Neural cell (in vitro differentiated cells): ENCODE measurements around the gene ROBO1. TPM values are rescaled to one million over a fixed set of nuclear protein-coding genes. Genes with fewer than 3 reads are reported as not detected.

Experiments
- H2AFZ ChIP-seq: fragments of 200-600, 300-800 bp; sonication (generic), shearing (Covaris generic); 2 replicates; pipeline ENCODE4 v1.6.0; 2014; ENCODE audit warnings: low read depth, mild to moderate bottlenecking, antibody characterized with exemption, low read length, moderate library complexity
- H3F3A ChIP-seq: fragments of 200-600 bp; shearing (Covaris generic); 2 replicates; pipeline ENCODE4 v1.6.1; 2016; ENCODE audit warnings: mild to moderate bottlenecking, moderate library complexity, mixed read lengths, antibody characterized with exemption, low read length; ENCODE audit not compliant: insufficient read depth, poor library complexity, severe bottlenecking
- H3K27ac ChIP-seq: fragments of 200-600, 300-800 bp; sonication (generic), shearing (Covaris generic); 2 replicates; pipeline ENCODE4 v1.5.1; 2014; ENCODE audit warnings: mild to moderate bottlenecking, low read length, moderate library complexity
- H3K27me3 ChIP-seq: fragments of 300-800, 200-600 bp; sonication (generic), shearing (Covaris generic); 2 replicates; pipeline ENCODE4 v1.6.0; 2014; ENCODE audit warnings: mild to moderate bottlenecking, low read depth, low read length, moderate library complexity; ENCODE audit not compliant: insufficient read depth
- H3K36me3 ChIP-seq: fragments of 300-800, 200-600 bp; sonication (generic), shearing (Covaris generic); 2 replicates; pipeline ENCODE4 v1.5.1; 2014; ENCODE audit warnings: mild to moderate bottlenecking, antibody characterized with exemption, low read length, moderate library complexity; ENCODE audit not compliant: insufficient read depth
- H3K4me2 ChIP-seq: fragments of 300-800, 200-600 bp; sonication (generic), shearing (Covaris generic); 2 replicates; pipeline ENCODE4 v1.6.0; 2014; ENCODE audit warnings: mild to moderate bottlenecking, low read length
- H3K4me3 ChIP-seq: fragments of 300-800, 200-600 bp; sonication (generic), shearing (Covaris generic); 2 replicates; pipeline ENCODE4 v1.5.1; 2014; ENCODE audit warnings: mild to moderate bottlenecking, low read length, moderate library complexity
- H3K79me2 ChIP-seq: fragments of 200-600 bp; shearing (Covaris generic); replicated peaks from 2 replicates; pipeline ENCODE4 v1.6.0; 2014; ENCODE audit warnings: mild to moderate bottlenecking, low read length, moderate library complexity; ENCODE audit not compliant: insufficient read depth
- H3K9ac ChIP-seq: fragments of 300-800, 200-600 bp; sonication (generic), shearing (Covaris generic); 2 replicates; pipeline ENCODE4 v1.6.1; 2016; ENCODE audit warnings: mild to moderate bottlenecking, low read length, mixed read lengths
- H3K9me2 ChIP-seq: fragments of 200-600 bp; shearing (Covaris generic); 2 replicates; pipeline ENCODE4 v1.6.1; 2016; ENCODE audit warnings: mild to moderate bottlenecking, low read length, mixed read lengths; ENCODE audit not compliant: insufficient read depth
- H3K9me3 ChIP-seq: fragments of 200-600, 300-800 bp; sonication (generic), shearing (Covaris generic); 2 replicates; pipeline ENCODE4 v1.6.1; 2016; ENCODE audit warnings: mild to moderate bottlenecking, mixed run types, low read length, moderate library complexity, mixed read lengths
- H4K20me1 ChIP-seq: fragments of 200-600 bp; shearing (Covaris generic); 2 replicates; pipeline ENCODE4 v1.6.1; 2016; ENCODE audit warnings: mild to moderate bottlenecking, mixed run types; ENCODE audit not compliant: insufficient read depth
- CTCF ChIP-seq: fragments of 450-650 bp; IDR thresholded peaks from 2 replicates; pipeline ENCODE4 v1.5.1; 2014; ENCODE audit warnings: antibody characterized with exemption, mild to moderate bottlenecking, moderate library complexity; ENCODE audit not compliant: poor library complexity, severe bottlenecking
- EP300 ChIP-seq: fragments of 450-650 bp; conservative IDR thresholded peaks from 2 replicates; pipeline ENCODE4 v1.6.1; 2014; ENCODE audit warnings: antibody characterized with exemption, mild to moderate bottlenecking, moderate library complexity; ENCODE audit not compliant: poor library complexity, severe bottlenecking
- EZH2 ChIP-seq: fragments of 200-600, 300-800 bp; shearing (Covaris generic), sonication (generic); IDR thresholded peaks from 2 replicates; pipeline ENCODE4 v1.6.1; 2014; ENCODE audit warnings: antibody characterized with exemption, low read length, borderline replicate concordance, mild to moderate bottlenecking; ENCODE audit not compliant: insufficient read depth, poor library complexity, severe bottlenecking
- MXI1 ChIP-seq: fragments of 450-650 bp; conservative IDR thresholded peaks from 2 replicates; pipeline ENCODE4 v1.6.1; 2014; ENCODE audit warnings: antibody characterized with exemption, mild to moderate bottlenecking; ENCODE audit not compliant: poor library complexity, severe bottlenecking
- POLR2AphosphoS5 ChIP-seq: IDR thresholded peaks from 2 replicates; pipeline ENCODE4 v1.6.1; 2012
- RAD21 ChIP-seq: fragments of 450-650 bp; conservative IDR thresholded peaks from 2 replicates; pipeline ENCODE4 v1.6.1; 2014; ENCODE audit warnings: antibody characterized with exemption, mild to moderate bottlenecking, moderate library complexity
- REST ChIP-seq: IDR thresholded peaks from 2 replicates; pipeline ENCODE4 v1.6.1; 2012; ENCODE audit warnings: borderline replicate concordance
- SMC3 ChIP-seq: fragments of 450-650 bp; conservative IDR thresholded peaks from 2 replicates; pipeline ENCODE4 v1.6.1; 2014; ENCODE audit warnings: antibody characterized with exemption, mild to moderate bottlenecking, moderate library complexity; ENCODE audit not compliant: poor library complexity
- TAF1 ChIP-seq: IDR thresholded peaks from 2 replicates; pipeline ENCODE4 v1.6.1; 2012; ENCODE audit warnings: low read depth
- polyA plus RNA-seq: library from polyadenylated mRNA; depleted of rRNA; stranded (reverse); fragments of >200 nt; gene quantifications from 2 replicates; pipeline ENCODE4 v1.2.3, GENCODE V29; 2014

The ROBO1 gene
- polyA plus RNA-seq, 1 donor from 2014 or later: 183 TPM

GRCh38 chr3:78804251-78805037, 963.4 kb downstream of the ROBO1 start:
- H3K27me3 ChIP-seq: no peaks in the 10 kb centered on the region
- H3K27ac ChIP-seq: no peak overlapping the region
- TF ChIP-seq EZH2 (no peak), TAF1 (no peak)
- peaks cover 4% of the 10 kb centered on the region for H3K79me2 ChIP-seq
- no peaks in the 10 kb centered on the region for H4K20me1 ChIP-seq
- H3K36me3 ChIP-seq: no peaks in the 10 kb centered on the region
- H3F3A ChIP-seq: no peaks in the 10 kb centered on the region
- H3K9ac ChIP-seq: no peak overlapping the region
- H3K9me3 ChIP-seq: no peaks in the 10 kb centered on the region
- H3K4me2 ChIP-seq: no peak overlapping the region
- H3K4me3 ChIP-seq: no peak overlapping the region
- H2AFZ ChIP-seq: no peak overlapping the region
- no peaks in the 10 kb centered on the region for H3K9me2 ChIP-seq

GRCh38 chr3:78802562-78802930, 965.3 kb downstream of the ROBO1 start:
- H3K4me2 ChIP-seq: no peak overlapping the region
- no peaks in the 10 kb centered on the region for H4K20me1 ChIP-seq
- no peaks in the 10 kb centered on the region for H3K9me2 ChIP-seq
- H3K4me3 ChIP-seq: no peak overlapping the region
- H3K79me2 ChIP-seq: peaks cover 6% of the 10 kb centered on the region
- TF ChIP-seq POLR2AphosphoS5 (no peak), MXI1 (no peak), CTCF (no peak), RAD21 (no peak), SMC3 (no peak), EP300 (no peak)
- no peaks in the 10 kb centered on the region for H3K36me3 ChIP-seq
- no peak overlapping the region for H3K27ac ChIP-seq
- H3K27me3 ChIP-seq: no peaks in the 10 kb centered on the region
- no peaks in the 10 kb centered on the region for H3K9me3 ChIP-seq
- no peak overlapping the region for H3K9ac ChIP-seq
- H2AFZ ChIP-seq: no peak overlapping the region
- H3F3A ChIP-seq: no peaks in the 10 kb centered on the region

GRCh38 chr3:78801926-78802561, 965.8 kb downstream of the ROBO1 start:
- no peaks in the 10 kb centered on the region for H3K36me3 ChIP-seq
- no peak overlapping the region for H3K27ac ChIP-seq
- no peak overlapping the region for H3K4me3 ChIP-seq
- no peaks in the 10 kb centered on the region for H3K9me3 ChIP-seq
- no peak overlapping the region for H3K9ac ChIP-seq
- no peaks in the 10 kb centered on the region for H3K27me3 ChIP-seq
- no peaks in the 10 kb centered on the region for H3F3A ChIP-seq
- H2AFZ ChIP-seq: no peak overlapping the region
- no peaks in the 10 kb centered on the region for H3K9me2 ChIP-seq
- no peak overlapping the region for H3K4me2 ChIP-seq
- H4K20me1 ChIP-seq: no peaks in the 10 kb centered on the region
- TF ChIP-seq SMC3: no peak
- no peak for TF ChIP-seq EP300
- TF ChIP-seq EZH2: no peak
- no peak for TF ChIP-seq TAF1
- no peak for TF ChIP-seq CTCF
- TF ChIP-seq REST: no peak
- TF ChIP-seq MXI1: no peak
- no peak for TF ChIP-seq POLR2AphosphoS5
- TF ChIP-seq RAD21: no peak
- peaks cover 9% of the 10 kb centered on the region for H3K79me2 ChIP-seq
